Loucy (cell line): Measurements from ENCODE around the gene CTSW.

ENCODE experiments used
- CTCF ChIP-seq: fragments of 200-600 bp; sonication (generic); conservative IDR thresholded peaks from 2 replicates; pipeline ENCODE4 v1.5.1; 2014; ENCODE audit warnings: mild to moderate bottlenecking, antibody characterized with exemption, low read length
- EZH2phosphoT487 ChIP-seq: fragments of 200-600 bp; IDR thresholded peaks from 2 replicates; pipeline ENCODE4 v1.6.1; 2018; ENCODE audit warnings: antibody characterized with exemption, mild to moderate bottlenecking, moderate library complexity, borderline replicate concordance

- TF ChIP-seq CTCF (no peak), EZH2phosphoT487 (no peak)
Measured at GRCh38 chr11:65921876-65922275, 42.2 kb downstream of the CTSW start.
